Spleen (tissue), 7 donors: ENCODE data around the gene GPATCH4.

ENCODE experiments used
- POLR2AphosphoS5 ChIP-seq, 3 donors: sonication (generic); formaldehyde crosslinking; IDR thresholded peaks; one replicate each; pipeline ENCODE4 v1.5.1; 2017; ENCODE audit warnings: antibody characterized with exemption in 3 of 3
- TF ChIP-seq, protein P1 (sequence below), 11 experiments: fragments of 200-600 bp in 7 of 11; fragments of 450-650 bp in 4 of 11; sonication (generic) in 4 of 11; IDR thresholded peaks in 8 of 11; conservative IDR thresholded peaks in 3 of 11; 1 replicate in 7 of 11; 2 replicates in 4 of 11; pipeline versions ENCODE4 v1.4.0 to v1.8.0; 2016 to 2021; ENCODE audit warnings: antibody characterized with exemption in 11 of 11, inconsistent platforms in 4 of 11, mild to moderate bottlenecking in 1 of 11
- donor health status: DM: no; HTN: no; CAD: no; lungs with moderate emphysema.
- donor health status: DM: no; HTN: no; CAD: no.
- donor health status: DM: no; HTN: no; CAD: no.

GRCh38 chr1:156638189-156638985 is 37.1 kb upstream of the GPATCH4 start:
- TF ChIP-seq, protein P1, sequence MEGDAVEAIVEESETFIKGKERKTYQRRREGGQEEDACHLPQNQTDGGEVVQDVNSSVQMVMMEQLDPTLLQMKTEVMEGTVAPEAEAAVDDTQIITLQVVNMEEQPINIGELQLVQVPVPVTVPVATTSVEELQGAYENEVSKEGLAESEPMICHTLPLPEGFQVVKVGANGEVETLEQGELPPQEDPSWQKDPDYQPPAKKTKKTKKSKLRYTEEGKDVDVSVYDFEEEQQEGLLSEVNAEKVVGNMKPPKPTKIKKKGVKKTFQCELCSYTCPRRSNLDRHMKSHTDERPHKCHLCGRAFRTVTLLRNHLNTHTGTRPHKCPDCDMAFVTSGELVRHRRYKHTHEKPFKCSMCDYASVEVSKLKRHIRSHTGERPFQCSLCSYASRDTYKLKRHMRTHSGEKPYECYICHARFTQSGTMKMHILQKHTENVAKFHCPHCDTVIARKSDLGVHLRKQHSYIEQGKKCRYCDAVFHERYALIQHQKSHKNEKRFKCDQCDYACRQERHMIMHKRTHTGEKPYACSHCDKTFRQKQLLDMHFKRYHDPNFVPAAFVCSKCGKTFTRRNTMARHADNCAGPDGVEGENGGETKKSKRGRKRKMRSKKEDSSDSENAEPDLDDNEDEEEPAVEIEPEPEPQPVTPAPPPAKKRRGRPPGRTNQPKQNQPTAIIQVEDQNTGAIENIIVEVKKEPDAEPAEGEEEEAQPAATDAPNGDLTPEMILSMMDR (IDR thresholded peaks at IDR 0.05 in 8 of 11, conservative IDR thresholded peaks at IDR 0.05 in 3 of 11), result no peak
- TF ChIP-seq POLR2AphosphoS5 (IDR thresholded peaks at IDR 0.05), result no peak
